GM19324 (cell line): ENCODE measurements around the gene NUP214.
"Not testable (repeated sequence)": the region's sequence is repeated elsewhere in the genome, so short reads cannot be mapped to it uniquely, and the experiment has no call there.

ENCODE experiments used
- ATAC-seq: cut with Tn5 transposase; IDR thresholded peaks from one replicate; pipeline ENCODE4 v1.9.1; 2021; ENCODE audit warnings: mild to moderate bottlenecking, moderate library complexity; ENCODE audit not compliant: unreplicated experiment, low FRiP score

NUP214 gene

GRCh38 chr9:131191032-131191431 lies 65.6 kb downstream of the NUP214 start:
- not testable (repeated sequence) for ATAC-seq

- ATAC-seq, result no peak
These were observed 66.5 kb downstream of the NUP214 start for GRCh38 chr9:131191857-131192256.

GRCh38 chr9:131193051-131193450 lies 67.7 kb downstream of the NUP214 start:
- no peak for ATAC-seq

- no peak for ATAC-seq
These were observed 69.4 kb downstream of the NUP214 start for GRCh38 chr9:131194762-131195161.

GRCh38 chr9:131197160-131197911 lies 72.0 kb downstream of the NUP214 start:
- ATAC-seq, result no peak

- ATAC-seq, result no peak
These were observed 72.8 kb downstream of the NUP214 start for GRCh38 chr9:131198041-131198715.

GRCh38 chr9:131201856-131202255 lies 76.5 kb downstream of the NUP214 start:
- no peak for ATAC-seq

GRCh38 chr9:131203431-131204218 lies 78.2 kb downstream of the NUP214 start:
- ATAC-seq, result no peak

GRCh38 chr9:131204285-131204684 lies 78.9 kb downstream of the NUP214 start:
- no peak for ATAC-seq

- no peak for ATAC-seq
These were observed 81.1 kb downstream of the NUP214 start for GRCh38 chr9:131206495-131206894.

GRCh38 chr9:131211920-131212319 lies 86.5 kb downstream of the NUP214 start:
- ATAC-seq, result not testable (repeated sequence)

GRCh38 chr9:131214286-131214856 lies 89.0 kb downstream of the NUP214 start:
- ATAC-seq, result no peak

GRCh38 chr9:131214876-131215275 lies 89.5 kb downstream of the NUP214 start:
- ATAC-seq, result no peak

- ATAC-seq, result no peak
These were observed 91.4 kb downstream of the NUP214 start for GRCh38 chr9:131216806-131217205.

GRCh38 chr9:131217331-131218031 lies 92.1 kb downstream of the NUP214 start:
- no peak for ATAC-seq

GRCh38 chr9:131218370-131218769 lies 93.0 kb downstream of the NUP214 start:
- no peak for ATAC-seq

GRCh38 chr9:131220485-131220884 lies 95.1 kb downstream of the NUP214 start:
- ATAC-seq, result no peak

GRCh38 chr9:131222460-131222859 lies 97.1 kb downstream of the NUP214 start:
- ATAC-seq, result no peak

- ATAC-seq, result no peak
These were observed 100.8 kb downstream of the NUP214 start for GRCh38 chr9:131226226-131226625.
